HUDEP-2 (cell line): ENCODE data around the gene SYTL3.
A peak's percentile ranks its signal among the peaks of the same experiment; 100 is the strongest.
"Not testable (repeated sequence)": the region's sequence is repeated elsewhere in the genome, so short reads cannot be mapped to it uniquely, and the experiment has no call there.

Experiments
- DNase-seq, 76 experiments: peaks; one replicate each; lab custom pipeline; 2025; ENCODE audit not compliant: unreplicated experiment in 76 of 76; lab: John Stamatoyannopoulos, UW

The SYTL3 gene

DNA sequence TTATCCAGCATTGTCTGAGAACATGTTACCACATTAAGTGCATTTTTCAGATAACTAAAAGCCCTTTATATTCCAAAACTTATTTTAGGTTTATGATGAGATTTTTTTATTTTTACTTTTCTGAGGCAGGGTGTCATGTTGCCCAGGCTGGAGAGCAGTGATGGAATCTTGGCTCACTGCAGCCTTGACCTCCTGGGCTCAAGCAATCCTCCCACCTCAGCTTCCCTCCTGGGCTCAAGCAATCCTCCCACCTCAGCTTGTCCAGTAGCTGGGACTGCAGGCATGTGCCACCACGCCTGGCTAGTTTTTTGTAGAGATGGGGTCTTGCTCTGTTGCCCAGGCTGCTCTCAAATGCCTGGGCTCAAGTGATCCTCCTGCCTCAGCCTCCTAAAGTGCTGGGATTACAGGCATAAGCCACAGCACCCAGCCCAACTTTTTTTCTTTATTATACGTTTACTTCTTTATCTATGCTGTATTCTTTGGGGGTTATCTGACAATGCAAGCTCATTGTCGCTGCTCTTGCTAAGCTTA is 11.5 kb upstream of the SYTL3 start:
- no peak for DNase-seq

DNA sequence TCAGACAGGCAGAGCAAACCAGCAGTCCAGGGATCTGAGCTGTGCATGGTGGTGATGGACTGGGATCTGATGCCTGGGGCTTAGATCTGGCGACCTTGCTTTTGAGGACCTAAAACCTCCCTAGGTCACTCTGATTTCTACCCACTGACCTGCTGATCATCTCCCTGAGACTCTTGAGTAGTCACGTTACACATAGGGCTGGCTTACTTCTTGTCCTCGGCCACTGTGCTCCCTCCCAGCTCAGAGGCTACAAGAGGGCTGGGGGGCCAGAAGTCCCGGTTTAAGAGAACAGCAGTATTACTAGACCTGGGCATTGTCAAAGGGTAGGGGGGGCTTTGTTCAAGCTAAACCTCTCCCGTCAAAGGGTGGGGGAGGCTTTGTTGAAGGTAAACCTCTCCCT is 10.8 kb upstream of the SYTL3 start:
- peak in 1 of 76 experiments; percentile 18 for DNase-seq

DNA sequence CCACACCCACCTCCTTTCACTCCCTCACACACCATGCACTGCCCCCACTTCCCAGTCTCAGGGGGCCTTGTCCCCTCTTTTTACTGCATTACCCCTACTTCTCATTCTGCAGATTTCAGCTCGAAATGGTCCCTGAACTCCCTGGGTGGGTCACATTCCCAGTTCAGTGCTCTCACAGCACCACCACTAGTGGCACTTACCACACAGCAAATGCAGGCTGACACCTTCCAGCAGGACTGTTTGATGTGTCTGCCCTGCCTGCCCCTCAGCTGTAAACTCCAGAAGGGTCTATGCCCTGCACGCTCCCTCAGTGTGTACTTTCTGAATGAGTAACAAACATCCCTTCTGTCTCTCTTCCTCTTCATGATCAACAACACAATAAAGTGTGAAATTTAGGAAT is 9.3 kb upstream of the SYTL3 start:
- no peak for DNase-seq

DNA sequence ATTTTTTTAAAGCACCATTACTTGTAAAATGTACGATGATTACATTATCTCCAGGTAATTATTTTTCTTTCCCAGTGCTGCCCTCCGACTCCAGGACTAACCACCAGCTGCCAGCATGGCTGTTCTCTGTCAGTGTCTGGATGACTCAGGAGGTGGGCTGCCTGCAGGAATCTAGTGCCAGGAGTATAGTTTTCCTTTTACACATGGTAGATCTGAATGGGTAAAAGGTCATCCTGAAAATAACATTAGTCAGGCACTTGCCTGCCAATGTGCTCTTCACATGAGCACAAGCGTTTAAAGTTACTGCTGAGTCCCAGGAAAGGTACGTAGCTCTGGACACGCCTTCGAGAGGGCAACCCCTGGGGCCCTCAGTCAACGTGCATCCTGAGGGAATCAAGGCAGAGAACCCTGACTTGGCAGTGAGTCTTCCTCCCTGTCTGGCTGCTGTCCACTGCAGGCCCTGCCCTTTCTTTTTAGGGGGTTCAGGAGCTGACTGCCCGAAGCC is 7.7 kb upstream of the SYTL3 start:
- no peak for DNase-seq

DNA sequence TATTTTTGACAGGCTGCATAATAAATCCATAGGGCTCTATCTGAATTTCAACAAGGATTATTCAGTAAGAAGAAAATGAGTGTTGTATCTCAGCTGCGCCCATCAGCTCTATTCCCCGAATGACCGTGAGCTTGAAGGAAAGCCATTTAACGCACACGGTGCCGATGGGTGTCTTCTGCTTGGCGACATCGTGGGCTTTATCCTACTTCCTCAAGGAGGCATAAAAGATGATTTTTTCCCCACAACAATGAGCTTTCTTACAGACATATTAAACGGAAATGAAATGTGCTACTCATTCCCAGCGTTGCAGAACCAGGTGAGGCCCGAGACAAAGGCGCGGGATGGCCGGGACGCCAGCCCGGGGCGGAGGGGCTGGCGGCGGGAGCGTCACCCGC is 6.0 kb upstream of the SYTL3 start:
- peak in 1 of 76 experiments; percentile 66 for DNase-seq

DNA sequence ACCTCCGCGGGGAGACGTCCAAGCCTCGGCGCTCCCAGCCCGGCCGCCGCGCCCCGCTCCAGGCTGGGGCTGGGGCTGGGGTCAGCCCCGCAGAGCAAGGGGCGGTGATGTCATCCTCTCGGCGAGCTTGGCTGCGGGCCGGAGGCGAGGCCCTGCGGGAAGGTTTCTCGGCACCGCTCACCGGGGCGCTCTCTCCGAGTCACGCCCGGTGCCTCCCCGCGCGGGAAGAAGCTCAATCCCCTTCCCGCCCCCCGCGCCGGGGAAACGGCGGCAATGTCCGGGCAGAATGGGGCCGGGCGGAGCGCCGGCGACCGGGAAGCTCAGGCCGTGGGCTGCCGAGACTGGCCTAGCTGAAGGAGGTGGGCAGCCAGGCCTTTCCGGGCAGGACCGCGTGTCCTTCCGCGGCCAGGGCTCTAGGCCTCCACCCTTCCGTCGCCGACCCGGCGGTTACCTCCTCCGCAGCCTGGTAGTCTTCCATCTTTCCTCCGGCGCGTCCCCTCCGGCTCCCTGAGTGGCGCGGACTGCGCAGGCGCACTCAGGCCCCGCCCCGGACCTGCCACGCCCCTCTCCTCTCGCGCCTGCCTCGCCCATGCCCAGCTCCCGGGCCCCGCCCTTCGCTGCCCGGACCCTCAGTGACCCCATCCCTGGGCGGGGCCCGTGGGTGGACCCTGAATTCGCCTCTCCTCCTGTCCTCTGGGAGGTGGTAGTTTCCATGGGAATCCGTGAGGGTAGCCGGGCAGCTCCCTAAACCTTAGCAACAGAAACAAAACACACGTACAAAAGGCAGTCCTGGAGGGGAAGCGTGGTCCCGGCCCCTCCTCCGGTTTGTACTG is 5.4 kb upstream of the SYTL3 start, which contains the start of gene DYNLT1:
TSS of gene DYNLT1 (minus strand) at position 513 of the 833 bp plus-strand sequence. CDS start at position 478, 35 bp downstream.
- DNase-seq = peak in 75 of 76 experiments; percentile 38 to 96 (median 88)

DNA sequence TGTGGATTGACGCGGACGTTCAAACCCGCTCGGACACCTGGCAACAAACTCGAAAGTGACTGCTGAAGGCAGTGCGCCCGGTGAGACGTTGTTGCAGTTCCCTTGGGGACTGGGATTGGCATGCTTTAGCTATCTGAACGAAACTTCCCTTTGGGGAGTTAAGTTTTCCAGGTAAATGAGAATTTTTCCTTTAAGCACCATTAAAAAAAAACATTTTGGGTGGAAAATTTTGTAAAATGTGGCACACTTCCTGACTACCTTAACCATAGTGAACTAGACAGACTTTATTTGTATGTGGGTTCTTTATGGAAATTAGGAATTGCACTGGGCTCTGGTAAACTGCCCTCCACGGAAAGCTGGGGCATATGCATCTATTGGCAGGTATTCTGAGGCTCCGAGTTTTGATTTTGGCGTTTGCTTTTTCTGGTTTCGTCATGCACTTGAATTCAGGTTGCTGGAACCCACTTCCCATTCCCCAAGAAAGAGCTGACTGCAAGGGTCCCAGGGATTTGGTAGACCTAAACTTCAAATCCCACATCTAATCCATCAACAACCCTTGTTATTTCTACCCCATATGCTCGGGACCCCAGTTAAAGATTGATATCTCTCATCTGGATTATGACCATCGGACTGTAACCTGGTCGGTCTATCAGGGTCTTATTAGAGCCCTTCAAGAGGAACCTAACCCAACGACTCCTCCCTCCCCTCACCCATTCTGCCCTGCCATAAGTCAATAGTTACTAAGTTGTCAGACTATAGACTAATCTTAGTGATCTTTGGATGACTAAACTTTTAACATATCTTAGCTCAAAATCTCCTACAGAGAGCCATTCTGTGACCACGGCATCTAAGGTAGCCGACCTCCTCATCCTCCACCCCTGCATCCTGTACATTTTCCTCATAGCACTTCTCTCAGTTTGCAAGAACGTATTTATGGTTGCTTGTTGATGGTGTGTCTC is 4.5 kb upstream of the SYTL3 start:
- DNase-seq = no peak

DNA sequence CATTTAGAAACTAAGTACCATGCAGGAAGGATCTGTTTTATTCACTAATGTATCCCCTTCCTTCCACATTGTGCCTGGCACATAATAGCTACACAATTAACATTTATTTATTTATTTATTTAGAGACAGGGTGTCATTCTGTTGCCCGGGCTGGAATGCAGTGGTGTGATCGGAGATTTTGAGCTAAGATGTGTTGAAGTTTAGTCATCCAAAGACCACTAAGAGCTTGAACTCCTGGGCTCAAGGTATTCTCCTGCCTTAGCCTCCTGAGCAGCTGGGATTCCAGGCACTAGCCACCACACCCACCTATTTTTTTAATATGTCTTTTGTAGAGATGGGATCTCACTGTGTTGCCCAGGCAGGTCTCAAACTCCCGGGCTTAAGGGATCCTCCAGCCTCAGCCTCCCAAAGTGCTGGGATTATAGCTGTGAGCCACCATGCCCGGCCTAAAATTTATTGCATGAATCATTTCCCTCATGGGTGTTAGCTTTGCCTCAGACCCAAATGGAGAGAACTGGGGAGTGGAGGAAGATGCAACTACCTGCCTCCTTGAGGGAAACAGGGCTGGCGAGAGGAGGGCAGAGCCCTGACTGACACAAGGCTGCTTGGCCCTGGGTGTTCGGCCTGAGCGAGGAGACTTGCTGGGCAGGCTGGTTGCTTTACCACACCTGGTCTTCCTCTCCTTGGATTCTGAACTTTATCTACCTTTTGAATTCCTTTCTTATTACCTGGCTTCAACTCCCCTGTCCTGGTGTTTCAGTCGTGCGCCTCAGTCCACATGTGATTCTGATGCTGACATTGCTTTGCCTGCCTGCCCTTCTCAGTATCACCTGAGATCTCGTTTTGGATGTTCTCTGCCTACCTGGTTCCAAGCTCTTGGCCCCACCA is 3.6 kb upstream of the SYTL3 start:
- DNase-seq = no peak

DNA sequence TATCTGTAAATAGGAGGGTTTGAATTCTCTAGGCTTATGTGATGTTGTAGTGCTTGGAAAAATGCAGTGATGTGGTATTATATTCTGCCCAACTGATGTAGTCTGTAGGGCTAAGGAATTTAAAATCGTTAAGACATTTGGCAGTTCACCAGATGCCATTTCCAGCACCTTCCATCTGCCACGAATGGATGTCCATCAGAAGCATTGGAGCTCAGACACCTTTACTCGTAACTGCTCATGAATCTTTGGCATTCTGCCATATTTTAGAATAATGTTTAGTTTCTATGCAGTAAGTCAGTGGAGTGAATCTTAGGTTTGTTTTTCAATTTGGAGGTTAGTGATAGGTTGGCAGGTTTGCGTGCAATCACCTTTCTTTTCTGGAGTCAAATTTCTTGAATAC is 2.4 kb upstream of the SYTL3 start:
- no peak for DNase-seq

DNA sequence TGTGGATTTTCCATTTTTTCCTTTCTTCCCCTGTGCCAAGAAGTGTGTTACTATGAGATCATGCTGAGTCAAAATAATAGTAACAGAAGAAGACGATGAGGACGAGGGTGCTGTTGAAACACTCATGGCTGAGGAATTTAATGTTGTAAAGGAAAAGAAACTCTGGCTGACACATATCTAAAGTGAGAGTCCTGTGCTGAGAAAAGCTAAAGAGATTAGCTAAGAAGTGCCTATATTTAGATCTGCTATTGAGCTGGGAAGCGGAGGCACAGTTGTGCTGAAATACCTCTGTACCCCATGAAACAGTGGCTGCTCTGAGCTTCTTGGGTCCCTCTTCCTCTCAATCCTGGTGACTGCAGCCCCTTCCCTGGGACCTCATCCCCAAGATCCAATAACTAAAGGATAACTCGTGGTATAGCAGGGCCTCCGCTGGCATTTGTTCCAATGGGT is 1.1 kb upstream of the SYTL3 start:
- no peak for DNase-seq

DNA sequence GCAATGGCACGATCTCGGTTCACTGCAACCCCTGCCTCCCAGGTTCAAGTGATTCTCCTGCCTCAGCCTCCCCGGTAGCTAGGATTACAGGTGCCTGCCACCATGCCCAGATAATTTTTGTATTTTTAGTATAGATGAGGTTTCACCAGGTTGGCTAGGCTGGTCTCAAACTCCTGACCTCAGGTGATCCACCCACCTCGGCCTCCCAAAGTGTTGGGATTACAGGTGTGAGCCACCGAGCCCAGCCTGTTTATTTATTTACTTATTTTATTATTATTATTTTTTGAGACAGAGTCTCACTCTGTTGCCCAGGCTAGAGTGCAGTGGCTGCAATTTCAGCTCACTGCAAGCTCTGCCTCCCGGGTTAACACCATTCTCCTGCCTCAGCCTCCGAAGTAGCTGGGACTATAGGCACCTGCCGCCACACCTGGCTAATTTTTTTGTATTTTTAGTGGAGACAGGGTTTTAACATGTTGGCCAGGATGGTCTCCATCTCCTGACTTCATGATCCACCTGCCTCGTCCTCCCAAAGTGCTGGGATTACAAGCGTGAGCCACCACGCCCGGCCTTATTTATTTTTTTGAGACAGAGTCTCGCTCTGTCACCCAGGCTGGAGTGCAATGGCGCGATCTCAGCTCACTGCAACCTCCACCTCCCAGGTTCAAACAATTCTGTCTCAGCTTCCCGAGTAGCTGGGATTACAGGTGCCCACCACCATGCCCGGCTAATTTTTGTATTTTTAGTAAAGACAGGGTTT is 2.3 kb downstream of the SYTL3 start:
- not testable (repeated sequence) for DNase-seq

DNA sequence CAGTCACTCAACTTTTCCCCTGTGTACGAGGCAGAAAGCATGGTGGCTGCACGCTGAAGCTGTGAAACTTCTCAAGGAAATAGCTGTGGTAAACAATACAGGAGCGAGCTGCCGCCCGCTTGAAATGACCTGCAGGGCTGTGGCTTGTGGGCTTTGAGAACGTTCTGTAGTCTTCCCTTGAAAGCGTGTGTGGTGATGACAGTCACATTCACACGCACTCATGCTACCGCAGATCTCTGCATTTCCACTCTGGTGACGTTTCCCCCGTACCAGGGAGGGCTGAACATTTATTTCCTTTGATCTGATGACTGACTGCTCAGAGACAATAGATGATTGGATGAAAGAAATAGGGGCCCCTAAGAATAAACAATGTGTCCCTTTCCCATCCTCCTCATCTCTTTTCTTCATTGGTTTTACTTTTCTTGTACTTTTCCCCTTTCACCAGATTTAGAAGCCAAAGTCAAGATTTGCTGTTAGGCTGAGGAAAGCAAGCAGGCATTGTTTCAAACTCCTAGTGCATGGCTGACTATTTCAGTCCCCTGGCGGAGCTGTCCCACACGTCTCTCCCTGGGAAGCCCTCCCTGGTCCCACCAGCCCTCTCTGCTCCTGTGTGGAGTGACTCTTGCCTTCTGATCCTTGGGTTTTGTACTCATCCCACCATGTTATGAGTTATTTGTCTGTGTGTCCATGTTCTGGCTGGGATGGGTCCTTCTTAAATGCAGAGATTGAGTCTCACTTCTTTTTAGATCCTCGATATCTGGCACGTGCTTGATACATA is 3.9 kb downstream of the SYTL3 start:
- DNase-seq = peak in 1 of 76 experiments; percentile 17

DNA sequence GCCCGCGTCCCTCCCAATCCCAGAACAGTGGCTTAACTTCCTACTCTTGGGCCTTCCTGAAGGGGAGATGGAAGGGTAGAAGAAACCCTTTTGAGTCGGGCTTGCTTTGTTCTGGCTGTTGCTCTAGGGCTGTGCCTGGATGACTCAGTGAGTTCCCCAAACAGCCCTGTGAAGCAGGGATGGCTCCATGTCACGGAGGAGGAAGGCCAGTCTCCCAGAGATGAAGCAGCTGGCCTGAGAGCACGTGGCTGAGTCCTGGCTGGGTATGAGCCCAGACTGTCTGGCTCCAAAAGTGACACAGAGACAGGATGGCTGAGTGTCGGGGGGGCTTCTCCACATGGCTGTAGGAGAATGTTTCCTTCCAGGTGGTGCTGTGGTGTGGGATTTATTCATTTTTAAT is 4.6 kb downstream of the SYTL3 start:
- no peak for DNase-seq

DNA sequence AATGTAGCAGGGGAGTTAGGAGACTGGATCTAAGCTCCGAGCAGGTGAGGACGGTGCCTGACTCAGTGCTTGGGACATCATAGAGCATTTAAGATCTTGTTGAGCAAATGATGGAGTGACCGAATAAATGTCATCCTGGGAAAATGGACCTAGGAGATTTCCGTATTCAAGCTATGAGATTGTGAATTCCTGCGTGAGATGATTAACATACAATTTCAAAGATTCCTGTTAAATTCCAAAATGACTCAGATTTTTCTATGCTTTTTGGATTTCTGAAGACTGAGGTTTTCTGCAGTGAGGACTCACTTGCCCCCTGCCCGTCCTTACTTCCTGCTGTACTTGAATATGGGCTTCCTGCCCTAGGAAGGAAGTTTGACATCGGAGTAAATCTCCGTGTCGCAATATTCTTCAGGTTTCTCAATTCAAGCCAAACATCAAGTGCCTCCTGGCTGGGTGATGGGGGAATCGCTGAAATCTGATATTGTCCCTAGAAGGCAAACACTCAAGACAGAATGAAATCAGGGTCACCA is 5.2 kb downstream of the SYTL3 start:
- DNase-seq = no peak

DNA sequence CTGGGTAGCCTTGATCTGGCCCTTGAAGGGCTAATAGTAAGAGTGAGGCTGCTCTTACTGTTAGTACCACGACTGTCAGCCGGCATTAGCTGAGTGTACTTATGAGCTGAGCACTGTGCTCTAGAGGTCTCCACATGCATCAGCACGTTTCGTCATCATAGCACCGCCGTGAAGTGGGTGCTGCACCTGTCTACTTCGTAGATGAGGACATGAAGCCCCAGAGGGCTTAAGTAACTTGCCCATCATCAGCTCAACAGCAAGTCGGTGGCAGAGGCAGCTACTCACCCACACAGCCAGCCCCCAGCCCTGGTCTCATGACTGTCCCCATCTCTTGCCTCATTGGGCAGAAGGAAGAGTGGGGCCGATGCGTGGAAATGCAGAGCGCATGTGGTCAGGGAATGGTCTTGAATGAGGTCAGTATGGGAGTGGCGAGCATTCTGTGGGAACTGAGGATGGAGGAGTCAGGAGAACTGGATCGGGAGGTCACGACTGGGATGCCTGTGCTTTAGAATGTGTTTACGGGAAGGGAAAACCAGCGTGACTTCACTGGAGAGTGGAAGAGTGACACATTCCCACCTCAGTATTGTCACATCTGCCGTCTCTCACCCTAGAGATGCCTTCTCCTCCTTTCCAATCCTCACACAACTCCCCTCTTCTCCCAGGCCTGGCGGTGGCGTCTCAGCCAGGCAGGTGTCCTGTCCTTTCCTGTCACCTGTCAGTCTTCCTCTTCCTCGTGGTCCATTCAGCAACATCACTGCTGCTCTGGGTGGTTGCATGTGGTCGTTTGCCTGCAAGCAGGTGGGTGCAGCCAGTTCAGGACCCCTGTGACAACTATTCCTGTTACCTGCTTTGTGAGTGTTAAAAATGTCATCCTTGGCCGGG is 6.0 kb downstream of the SYTL3 start:
- no peak for DNase-seq

DNA sequence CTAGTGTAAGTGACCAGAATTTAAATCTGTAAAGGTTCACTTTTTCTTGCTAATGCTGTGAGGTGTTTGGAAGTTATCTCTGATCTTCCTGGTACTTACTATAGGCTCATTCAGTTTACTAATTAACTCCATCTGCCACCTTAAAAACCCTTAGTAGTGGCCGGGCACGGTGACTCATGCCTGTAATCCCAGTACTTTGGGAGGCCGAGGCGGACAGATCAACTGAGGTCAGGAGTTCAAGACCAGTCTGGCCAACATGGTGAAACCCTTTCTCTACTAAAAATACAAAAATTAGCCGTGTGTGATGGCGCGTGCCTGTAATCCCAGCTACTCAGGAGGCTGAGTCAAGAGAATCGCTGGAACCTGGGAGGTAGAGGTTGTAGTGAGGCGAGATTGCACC is 7.1 kb downstream of the SYTL3 start:
- not testable (repeated sequence) for DNase-seq

DNA sequence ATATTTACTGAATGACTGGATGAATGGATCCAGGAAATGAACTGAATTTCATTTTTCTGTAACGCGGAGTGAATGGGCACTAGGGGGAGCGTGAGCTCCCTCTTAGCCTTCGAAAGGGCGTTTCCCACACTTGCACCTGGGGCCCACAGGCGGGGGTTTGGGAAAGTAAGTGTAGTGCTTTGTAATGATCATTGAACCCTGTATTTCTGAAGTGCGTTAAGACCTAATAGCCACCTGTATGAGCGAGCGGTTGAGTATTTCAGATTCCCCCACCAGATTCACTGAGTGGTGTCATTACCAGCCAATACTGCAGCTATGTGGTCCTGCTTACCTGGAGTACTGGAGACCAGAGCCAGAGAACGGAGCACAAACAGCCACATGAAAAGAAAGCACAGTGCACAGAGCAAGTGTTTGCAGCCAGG is 10.5 kb downstream of the SYTL3 start:
- peak in 23 of 76 experiments; percentile 11 to 48 (median 24) for DNase-seq
